Central memory CD8-positive, alpha-beta T cell (primary cell): ENCODE measurements around the gene CCDC148.
"Not testable (repeated sequence)": the region's sequence is repeated elsewhere in the genome, so short reads cannot be mapped to it uniquely, and the experiment has no call there.

Source experiments
- ATAC-seq: fragments of 150-1000 bp; cut with Tn5 transposase; replicated peaks from 2 replicates; pipeline ENCODE4 v1.10.0; 2022; ENCODE audit warnings: mild to moderate bottlenecking, moderate FRiP score, moderate number of reproducible peaks; ENCODE audit not compliant: poor library complexity, severe bottlenecking; ENCODE audit errors: extremely low read depth
- DNase-seq, 2 donors: peaks; one replicate each; pipeline ENCODE4 v3.0.0; 2021; ENCODE audit warnings: low spot score in 2 of 2
- H3K27ac Mint-ChIP-seq: one replicate; pipeline ENCODE4 v1.8.0; 2022; ENCODE audit warnings: low read depth, mild to moderate bottlenecking, moderate library complexity, mixed read lengths
- H3K27me3 Mint-ChIP-seq: one replicate; pipeline ENCODE4 v1.8.0; 2022; ENCODE audit warnings: mixed read lengths
- H3K36me3 Mint-ChIP-seq: one replicate; pipeline ENCODE4 v1.8.0; 2022; ENCODE audit warnings: mild to moderate bottlenecking, moderate library complexity, mixed read lengths; ENCODE audit not compliant: insufficient read depth
- H3K4me1 Mint-ChIP-seq: one replicate; pipeline ENCODE4 v1.8.0; 2022; ENCODE audit warnings: mixed read lengths
- H3K4me3 Mint-ChIP-seq: one replicate; pipeline ENCODE4 v1.8.0; 2022; ENCODE audit warnings: mild to moderate bottlenecking, moderate library complexity, mixed read lengths
- H3K9me3 Mint-ChIP-seq: one replicate; pipeline ENCODE4 v1.8.0; 2022; ENCODE audit warnings: mixed read lengths

Gene CCDC148

GRCh38 chr2:158359846-158360245, 96.7 kb downstream of the CCDC148 start:
- H3K4me1 Mint-ChIP-seq: no peaks in the 10 kb centered on the region
- DNase-seq (no peak), ATAC-seq (no peak)
- no peak overlapping the region for H3K4me3 Mint-ChIP-seq
- H3K9me3 Mint-ChIP-seq: no peaks in the 10 kb centered on the region
- no peak overlapping the region for H3K27ac Mint-ChIP-seq
- H3K36me3 Mint-ChIP-seq: no peaks in the 10 kb centered on the region
- H3K27me3 Mint-ChIP-seq: peaks cover 10% of the 10 kb centered on the region

- ATAC-seq: no peak
- no peaks in the 10 kb centered on the region for H3K36me3 Mint-ChIP-seq
Measured at GRCh38 chr2:158357699-158358098, 98.9 kb downstream of the CCDC148 start.

GRCh38 chr2:158357122-158357521, 99.4 kb downstream of the CCDC148 start:
- Mint-ChIP-seq H3K4me3 (no peak overlapping the region), H3K4me1 (no peaks in the 10 kb centered on the region), H3K36me3 (no peaks in the 10 kb centered on the region), H3K27ac (no peak overlapping the region), H3K27me3 (peaks cover under 1% of the 10 kb centered on the region), H3K9me3 (no peaks in the 10 kb centered on the region)
- no peak for DNase-seq
- no peak for ATAC-seq

More at GRCh38 chr2:158357699-158358098, 98.9 kb downstream of the CCDC148 start:
- Mint-ChIP-seq H3K27me3 (peaks cover 6% of the 10 kb centered on the region), H3K4me3 (no peak overlapping the region), H3K27ac (no peak overlapping the region), H3K9me3 (no peaks in the 10 kb centered on the region), H3K4me1 (no peaks in the 10 kb centered on the region)
- no peak for DNase-seq

GRCh38 chr2:158351466-158351816, 105.1 kb downstream of the CCDC148 start:
- ATAC-seq: not testable (repeated sequence)

GRCh38 chr2:158350751-158351465, 105.6 kb downstream of the CCDC148 start:
- not testable (repeated sequence) for H3K27me3 Mint-ChIP-seq, ATAC-seq, H3K27ac Mint-ChIP-seq, H3K36me3 Mint-ChIP-seq, H3K4me1 Mint-ChIP-seq, DNase-seq, H3K4me3 Mint-ChIP-seq, H3K9me3 Mint-ChIP-seq

More at GRCh38 chr2:158351466-158351816, 105.1 kb downstream of the CCDC148 start:
- not testable (repeated sequence) for H3K27ac Mint-ChIP-seq, H3K9me3 Mint-ChIP-seq, H3K4me3 Mint-ChIP-seq, DNase-seq, H3K36me3 Mint-ChIP-seq, H3K27me3 Mint-ChIP-seq, H3K4me1 Mint-ChIP-seq

- ATAC-seq (no peak), DNase-seq (no peak)
- Mint-ChIP-seq H3K4me1 (no peaks in the 10 kb centered on the region), H3K36me3 (peaks cover 4% of the 10 kb centered on the region), H3K9me3 (no peaks in the 10 kb centered on the region), H3K4me3 (no peak overlapping the region), H3K27ac (no peak overlapping the region), H3K27me3 (peaks cover 10% of the 10 kb centered on the region)
Measured at GRCh38 chr2:158346032-158346431, 110.5 kb downstream of the CCDC148 start.

GRCh38 chr2:158339513-158339912, 117.0 kb downstream of the CCDC148 start:
- no peak for ATAC-seq
- Mint-ChIP-seq H3K27me3 (peaks cover 27% of the 10 kb centered on the region), H3K4me3 (no peak overlapping the region), H3K4me1 (no peaks in the 10 kb centered on the region), H3K36me3 (no peaks in the 10 kb centered on the region), H3K27ac (no peak overlapping the region), H3K9me3 (no peaks in the 10 kb centered on the region)
- no peak for DNase-seq

- H3K9me3 Mint-ChIP-seq: no peaks in the 10 kb centered on the region
- no peak overlapping the region for H3K4me3 Mint-ChIP-seq
- DNase-seq (no peak), ATAC-seq (no peak)
- H3K36me3 Mint-ChIP-seq: no peaks in the 10 kb centered on the region
- peaks cover 37% of the 10 kb centered on the region for H3K27me3 Mint-ChIP-seq
- no peaks in the 10 kb centered on the region for H3K4me1 Mint-ChIP-seq
- H3K27ac Mint-ChIP-seq: no peak overlapping the region
Measured at GRCh38 chr2:158337018-158337417, 119.5 kb downstream of the CCDC148 start.

GRCh38 chr2:158331799-158332198, 124.8 kb downstream of the CCDC148 start:
- ATAC-seq, H3K27ac Mint-ChIP-seq, H3K36me3 Mint-ChIP-seq, H3K4me1 Mint-ChIP-seq, H3K4me3 Mint-ChIP-seq, DNase-seq: not testable (repeated sequence)
- peaks cover 28% of the 10 kb centered on the region for H3K27me3 Mint-ChIP-seq
- peaks cover 12% of the 10 kb centered on the region for H3K9me3 Mint-ChIP-seq

GRCh38 chr2:158325782-158326340, 130.7 kb downstream of the CCDC148 start:
- H3K27me3 Mint-ChIP-seq: no peaks in the 10 kb centered on the region
- DNase-seq (no peak), ATAC-seq (no peak)
- no peaks in the 10 kb centered on the region for H3K36me3 Mint-ChIP-seq
- peaks cover 3% of the 10 kb centered on the region for H3K9me3 Mint-ChIP-seq
- no peak overlapping the region for H3K4me3 Mint-ChIP-seq
- H3K4me1 Mint-ChIP-seq: no peaks in the 10 kb centered on the region
- no peak overlapping the region for H3K27ac Mint-ChIP-seq

- Mint-ChIP-seq H3K4me1 (no peaks in the 10 kb centered on the region), H3K27ac (no peak overlapping the region), H3K36me3 (no peaks in the 10 kb centered on the region), H3K4me3 (no peak overlapping the region), H3K27me3 (no peaks in the 10 kb centered on the region), H3K9me3 (no peaks in the 10 kb centered on the region)
- no peak for DNase-seq
- ATAC-seq: no peak
Measured at GRCh38 chr2:158325031-158325781, 131.3 kb downstream of the CCDC148 start.

- H3K4me3 Mint-ChIP-seq: no peak overlapping the region
- H3K36me3 Mint-ChIP-seq: no peaks in the 10 kb centered on the region
- ATAC-seq (no peak), DNase-seq (no peak)
- no peak overlapping the region for H3K27ac Mint-ChIP-seq
- H3K27me3 Mint-ChIP-seq: no peaks in the 10 kb centered on the region
- H3K4me1 Mint-ChIP-seq: no peaks in the 10 kb centered on the region
- no peaks in the 10 kb centered on the region for H3K9me3 Mint-ChIP-seq
Measured at GRCh38 chr2:158323381-158323780, 133.2 kb downstream of the CCDC148 start.

GRCh38 chr2:158321264-158321663, 135.3 kb downstream of the CCDC148 start:
- DNase-seq: no peak
- H3K9me3 Mint-ChIP-seq: no peaks in the 10 kb centered on the region
- no peaks in the 10 kb centered on the region for H3K36me3 Mint-ChIP-seq
- ATAC-seq: no peak
- H3K4me1 Mint-ChIP-seq: no peaks in the 10 kb centered on the region
- peaks cover under 1% of the 10 kb centered on the region for H3K27me3 Mint-ChIP-seq
- H3K4me3 Mint-ChIP-seq: no peak overlapping the region
- no peak overlapping the region for H3K27ac Mint-ChIP-seq
